ENCODE data around the gene TAF6.

The TAF6 gene

DNA sequence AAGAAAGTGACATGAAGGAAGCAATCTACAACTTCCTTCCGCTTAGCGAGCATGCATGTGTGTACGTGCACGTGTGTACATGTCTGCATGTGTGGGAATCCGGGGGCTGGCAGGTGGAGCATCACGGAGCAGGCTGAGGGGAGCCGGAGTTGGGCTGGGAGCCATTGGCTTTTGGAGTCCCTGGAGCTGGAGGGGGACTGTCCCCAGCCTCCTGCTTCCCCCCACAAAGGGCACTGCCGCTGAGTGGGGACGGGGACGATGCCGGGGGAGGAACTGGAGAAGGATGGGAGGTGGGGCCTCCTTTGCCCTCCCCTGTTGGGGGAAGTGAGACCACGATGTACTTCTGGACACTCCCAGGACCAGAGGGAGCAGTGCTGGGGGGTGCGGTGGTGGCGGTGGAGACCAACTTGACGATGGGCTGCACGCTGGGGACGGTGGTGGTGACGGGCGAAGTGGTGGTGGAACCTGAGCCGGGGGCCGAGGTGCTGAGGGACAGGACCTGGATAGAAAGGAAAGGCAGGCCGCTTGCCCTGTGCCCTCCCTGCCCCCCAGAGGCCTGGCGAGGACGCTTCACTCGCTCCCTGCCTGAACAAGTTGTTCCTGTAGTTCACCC is 11.9 kb downstream of the TAF6 start:
- TF ChIP-seq TCF12 (IDR thresholded peaks at IDR 0.05; ENCODE audit: low read depth) (no peak), EP300 (IDR thresholded peaks at IDR 0.05; ENCODE audit: borderline replicate concordance) (no peak), CEBPB (IDR thresholded peaks at IDR 0.05) (no peak), RAD21 (IDR thresholded peaks at IDR 0.05; ENCODE audit: low read depth) (no peak), EGR1 (IDR thresholded peaks at IDR 0.05) (no peak), NFIC (IDR thresholded peaks at IDR 0.05) (no peak), TEAD4 (IDR thresholded peaks at IDR 0.05) (no peak), ZBTB7A (IDR thresholded peaks at IDR 0.05; ENCODE audit: low read depth) (no peak), TAF1 (IDR thresholded peaks at IDR 0.05; ENCODE audit: low read depth) (no peak), FOXM1 (IDR thresholded peaks at IDR 0.05; ENCODE audit: borderline replicate concordance, low read depth) (no peak), CREB1 (IDR thresholded peaks at IDR 0.05; ENCODE audit: low read depth) (no peak), YY1 (IDR thresholded peaks at IDR 0.05; ENCODE audit: low read depth) (no peak)
- TF ChIP-seq, protein P1, sequence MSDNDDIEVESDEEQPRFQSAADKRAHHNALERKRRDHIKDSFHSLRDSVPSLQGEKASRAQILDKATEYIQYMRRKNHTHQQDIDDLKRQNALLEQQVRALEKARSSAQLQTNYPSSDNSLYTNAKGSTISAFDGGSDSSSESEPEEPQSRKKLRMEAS (IDR thresholded peaks at IDR 0.05), result no peak
- TF ChIP-seq, protein P2, sequence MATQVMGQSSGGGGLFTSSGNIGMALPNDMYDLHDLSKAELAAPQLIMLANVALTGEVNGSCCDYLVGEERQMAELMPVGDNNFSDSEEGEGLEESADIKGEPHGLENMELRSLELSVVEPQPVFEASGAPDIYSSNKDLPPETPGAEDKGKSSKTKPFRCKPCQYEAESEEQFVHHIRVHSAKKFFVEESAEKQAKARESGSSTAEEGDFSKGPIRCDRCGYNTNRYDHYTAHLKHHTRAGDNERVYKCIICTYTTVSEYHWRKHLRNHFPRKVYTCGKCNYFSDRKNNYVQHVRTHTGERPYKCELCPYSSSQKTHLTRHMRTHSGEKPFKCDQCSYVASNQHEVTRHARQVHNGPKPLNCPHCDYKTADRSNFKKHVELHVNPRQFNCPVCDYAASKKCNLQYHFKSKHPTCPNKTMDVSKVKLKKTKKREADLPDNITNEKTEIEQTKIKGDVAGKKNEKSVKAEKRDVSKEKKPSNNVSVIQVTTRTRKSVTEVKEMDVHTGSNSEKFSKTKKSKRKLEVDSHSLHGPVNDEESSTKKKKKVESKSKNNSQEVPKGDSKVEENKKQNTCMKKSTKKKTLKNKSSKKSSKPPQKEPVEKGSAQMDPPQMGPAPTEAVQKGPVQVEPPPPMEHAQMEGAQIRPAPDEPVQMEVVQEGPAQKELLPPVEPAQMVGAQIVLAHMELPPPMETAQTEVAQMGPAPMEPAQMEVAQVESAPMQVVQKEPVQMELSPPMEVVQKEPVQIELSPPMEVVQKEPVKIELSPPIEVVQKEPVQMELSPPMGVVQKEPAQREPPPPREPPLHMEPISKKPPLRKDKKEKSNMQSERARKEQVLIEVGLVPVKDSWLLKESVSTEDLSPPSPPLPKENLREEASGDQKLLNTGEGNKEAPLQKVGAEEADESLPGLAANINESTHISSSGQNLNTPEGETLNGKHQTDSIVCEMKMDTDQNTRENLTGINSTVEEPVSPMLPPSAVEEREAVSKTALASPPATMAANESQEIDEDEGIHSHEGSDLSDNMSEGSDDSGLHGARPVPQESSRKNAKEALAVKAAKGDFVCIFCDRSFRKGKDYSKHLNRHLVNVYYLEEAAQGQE (IDR thresholded peaks at IDR 0.05; ENCODE audit: low read depth), result no peak
- TF ChIP-seq, protein P3, sequence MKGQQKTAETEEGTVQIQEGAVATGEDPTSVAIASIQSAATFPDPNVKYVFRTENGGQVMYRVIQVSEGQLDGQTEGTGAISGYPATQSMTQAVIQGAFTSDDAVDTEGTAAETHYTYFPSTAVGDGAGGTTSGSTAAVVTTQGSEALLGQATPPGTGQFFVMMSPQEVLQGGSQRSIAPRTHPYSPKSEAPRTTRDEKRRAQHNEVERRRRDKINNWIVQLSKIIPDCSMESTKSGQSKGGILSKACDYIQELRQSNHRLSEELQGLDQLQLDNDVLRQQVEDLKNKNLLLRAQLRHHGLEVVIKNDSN (IDR thresholded peaks at IDR 0.05), result no peak

DNA sequence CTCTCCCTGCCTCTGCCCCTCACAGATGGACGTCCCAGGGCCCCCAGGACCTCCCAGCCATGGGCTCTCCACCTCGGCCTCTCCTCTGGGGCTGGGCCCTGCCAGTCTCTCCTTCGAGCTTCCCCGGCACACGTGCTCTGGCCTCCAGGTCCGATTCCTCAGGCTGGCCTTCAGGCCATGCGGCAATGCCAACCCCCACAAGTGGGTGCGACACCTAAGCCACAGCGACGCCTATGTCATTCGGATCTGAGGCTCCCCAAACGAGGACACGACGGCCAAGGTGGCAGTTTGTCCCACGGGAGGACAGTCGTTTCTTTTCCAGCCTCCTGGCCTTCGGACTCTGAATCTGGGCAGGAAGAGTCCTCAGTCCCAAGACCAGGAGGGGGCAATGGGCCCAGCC is 12.5 kb downstream of the TAF6 start:
- TF ChIP-seq CREB1 (IDR thresholded peaks at IDR 0.05; ENCODE audit: low read depth) (no peak), TEAD4 (IDR thresholded peaks at IDR 0.05) (no peak), TAF1 (IDR thresholded peaks at IDR 0.05; ENCODE audit: low read depth) (no peak), FOXM1 (IDR thresholded peaks at IDR 0.05; ENCODE audit: borderline replicate concordance, low read depth) (no peak), YY1 (IDR thresholded peaks at IDR 0.05; ENCODE audit: low read depth) (no peak), EGR1 (IDR thresholded peaks at IDR 0.05) (no peak), ZBTB7A (IDR thresholded peaks at IDR 0.05; ENCODE audit: low read depth) (no peak), RAD21 (IDR thresholded peaks at IDR 0.05; ENCODE audit: low read depth) (no peak), EP300 (IDR thresholded peaks at IDR 0.05; ENCODE audit: borderline replicate concordance) (no peak), CEBPB (IDR thresholded peaks at IDR 0.05) (no peak), TCF12 (IDR thresholded peaks at IDR 0.05; ENCODE audit: low read depth) (no peak), NFIC (IDR thresholded peaks at IDR 0.05) (no peak)
- TF ChIP-seq, protein P2 (IDR thresholded peaks at IDR 0.05; ENCODE audit: low read depth), result no peak
- TF ChIP-seq, protein P3 (IDR thresholded peaks at IDR 0.05), result no peak
- TF ChIP-seq, protein P1 (IDR thresholded peaks at IDR 0.05), result no peak

DNA sequence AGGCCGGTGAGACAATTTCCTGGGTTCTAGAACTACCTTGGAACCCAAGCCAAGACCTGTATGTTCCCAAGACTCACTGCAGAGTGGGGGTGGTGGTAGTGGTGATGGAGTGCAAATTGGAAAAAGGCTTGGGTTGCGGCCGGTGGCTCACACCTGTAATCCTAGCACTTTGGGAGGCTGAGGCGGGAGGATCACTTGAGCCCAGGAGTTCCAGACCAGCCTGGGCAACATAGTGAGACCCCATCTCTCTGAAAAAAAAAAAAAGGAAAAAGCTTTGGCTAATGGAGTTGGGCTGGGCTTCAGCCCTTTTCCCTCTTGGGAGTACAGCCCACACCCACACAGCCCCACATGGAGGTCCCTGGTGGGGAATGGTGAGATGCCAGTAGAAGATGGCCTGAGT is 13.6 kb downstream of the TAF6 start:
- no peak for TF ChIP-seq ZBTB7A (IDR thresholded peaks at IDR 0.05; ENCODE audit: low read depth)
- TF ChIP-seq EP300 (IDR thresholded peaks at IDR 0.05; ENCODE audit: borderline replicate concordance), result no peak
- no peak for TF ChIP-seq YY1 (IDR thresholded peaks at IDR 0.05; ENCODE audit: low read depth)
- TF ChIP-seq, protein P2 (IDR thresholded peaks at IDR 0.05; ENCODE audit: low read depth), result no peak
- TF ChIP-seq, protein P3 (IDR thresholded peaks at IDR 0.05), result no peak
- no peak for TF ChIP-seq CREB1 (IDR thresholded peaks at IDR 0.05; ENCODE audit: low read depth)
- no peak for TF ChIP-seq CEBPB (IDR thresholded peaks at IDR 0.05)
